ENCODE results near the gene EBLN1. TPM values are rescaled to one million over a fixed set of nuclear protein-coding genes. Genes with fewer than 3 reads are reported as not detected.

The EBLN1 gene
- total and polyA plus RNA-seq, 9 of the 15 experiments (the other 6 are each of a cell fraction or from before 2014, with no cell fraction given), result 0.06 to 3.1 (median 0.80) TPM

DNA sequence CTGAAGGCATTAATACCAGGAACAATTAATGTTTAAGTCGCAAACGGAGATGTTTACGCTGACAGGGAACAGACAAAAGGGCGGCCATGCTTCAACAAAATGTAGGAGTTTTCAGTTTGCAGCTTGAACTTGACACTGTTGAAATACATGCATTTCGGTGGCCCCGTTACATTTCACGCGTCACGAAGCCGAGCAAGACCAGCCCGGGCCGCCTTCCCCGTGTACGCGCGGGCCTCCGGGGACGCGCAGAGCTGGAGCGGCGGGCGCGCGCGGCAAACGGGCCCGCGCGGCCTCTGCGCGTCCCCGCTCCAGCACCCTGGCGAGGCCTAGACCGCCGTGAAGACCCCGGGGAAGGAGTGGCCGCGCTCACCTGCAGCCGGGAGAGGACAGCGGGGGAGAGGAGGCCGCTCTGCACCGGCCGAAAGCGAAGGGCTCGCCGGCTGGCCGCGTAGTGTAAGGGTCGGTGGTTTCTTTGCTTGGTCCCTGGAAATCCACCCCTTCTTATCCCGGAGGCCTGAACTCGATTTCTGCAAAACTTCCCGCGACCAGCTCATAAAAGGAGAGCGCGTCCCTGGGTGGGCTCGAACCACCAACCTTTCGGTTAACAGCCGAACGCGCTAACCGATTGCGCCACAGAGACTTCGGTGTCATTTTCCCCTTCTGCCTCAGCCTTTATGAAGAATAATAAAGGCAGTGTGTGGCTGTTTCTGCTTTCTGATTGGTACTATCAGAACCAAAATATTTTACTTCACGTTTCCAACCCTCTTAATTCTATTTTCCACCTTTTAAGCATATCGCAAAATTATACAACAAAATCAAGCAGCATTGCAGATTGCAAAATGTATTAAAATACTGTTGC lies 11.4 kb upstream of the EBLN1 start (continued):
- TF ChIP-seq, protein P1, sequence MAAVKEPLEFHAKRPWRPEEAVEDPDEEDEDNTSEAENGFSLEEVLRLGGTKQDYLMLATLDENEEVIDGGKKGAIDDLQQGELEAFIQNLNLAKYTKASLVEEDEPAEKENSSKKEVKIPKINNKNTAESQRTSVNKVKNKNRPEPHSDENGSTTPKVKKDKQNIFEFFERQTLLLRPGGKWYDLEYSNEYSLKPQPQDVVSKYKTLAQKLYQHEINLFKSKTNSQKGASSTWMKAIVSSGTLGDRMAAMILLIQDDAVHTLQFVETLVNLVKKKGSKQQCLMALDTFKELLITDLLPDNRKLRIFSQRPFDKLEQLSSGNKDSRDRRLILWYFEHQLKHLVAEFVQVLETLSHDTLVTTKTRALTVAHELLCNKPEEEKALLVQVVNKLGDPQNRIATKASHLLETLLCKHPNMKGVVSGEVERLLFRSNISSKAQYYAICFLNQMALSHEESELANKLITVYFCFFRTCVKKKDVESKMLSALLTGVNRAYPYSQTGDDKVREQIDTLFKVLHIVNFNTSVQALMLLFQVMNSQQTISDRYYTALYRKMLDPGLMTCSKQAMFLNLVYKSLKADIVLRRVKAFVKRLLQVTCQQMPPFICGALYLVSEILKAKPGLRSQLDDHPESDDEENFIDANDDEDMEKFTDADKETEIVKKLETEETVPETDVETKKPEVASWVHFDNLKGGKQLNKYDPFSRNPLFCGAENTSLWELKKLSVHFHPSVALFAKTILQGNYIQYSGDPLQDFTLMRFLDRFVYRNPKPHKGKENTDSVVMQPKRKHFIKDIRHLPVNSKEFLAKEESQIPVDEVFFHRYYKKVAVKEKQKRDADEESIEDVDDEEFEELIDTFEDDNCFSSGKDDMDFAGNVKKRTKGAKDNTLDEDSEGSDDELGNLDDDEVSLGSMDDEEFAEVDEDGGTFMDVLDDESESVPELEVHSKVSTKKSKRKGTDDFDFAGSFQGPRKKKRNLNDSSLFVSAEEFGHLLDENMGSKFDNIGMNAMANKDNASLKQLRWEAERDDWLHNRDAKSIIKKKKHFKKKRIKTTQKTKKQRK (IDR thresholded peaks at IDR 0.05; ENCODE audit: borderline replicate concordance, low read depth, low read length), result no peak
- TF ChIP-seq, protein P2, sequence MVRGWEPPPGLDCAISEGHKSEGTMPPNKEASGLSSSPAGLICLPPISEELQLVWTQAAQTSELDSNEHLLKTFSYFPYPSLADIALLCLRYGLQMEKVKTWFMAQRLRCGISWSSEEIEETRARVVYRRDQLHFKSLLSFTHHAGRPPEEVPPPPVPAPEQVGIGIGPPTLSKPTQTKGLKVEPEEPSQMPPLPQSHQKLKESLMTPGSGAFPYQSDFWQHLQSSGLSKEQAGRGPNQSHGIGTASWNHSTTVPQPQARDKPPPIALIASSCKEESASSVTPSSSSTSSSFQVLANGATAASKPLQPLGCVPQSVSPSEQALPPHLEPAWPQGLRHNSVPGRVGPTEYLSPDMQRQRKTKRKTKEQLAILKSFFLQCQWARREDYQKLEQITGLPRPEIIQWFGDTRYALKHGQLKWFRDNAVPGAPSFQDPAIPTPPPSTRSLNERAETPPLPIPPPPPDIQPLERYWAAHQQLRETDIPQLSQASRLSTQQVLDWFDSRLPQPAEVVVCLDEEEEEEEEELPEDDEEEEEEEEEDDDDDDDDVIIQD (CRISPR knock-in tag; IDR thresholded peaks at IDR 0.05), result no peak
- TF ChIP-seq SAFB (IDR thresholded peaks at IDR 0.05; ENCODE audit: borderline replicate concordance, low read depth, low read length) (0 out of 2 replicates have a peak, but pooled peaks have one; percentile 51), CC2D1A (IDR thresholded peaks at IDR 0.05) (peak; percentile 27; the same call in 1 of the 2 replicates), CSDE1 (IDR thresholded peaks at IDR 0.05) (peak in 1 of 2 experiments; percentile 93; a peak in 2 of 4 replicates), PCBP2 (IDR thresholded peaks at IDR 0.05; ENCODE audit: low read depth, low read length, poor library complexity, severe bottlenecking) (no peak), YBX1 (IDR thresholded peaks at IDR 0.05) (no peak)
- TF ChIP-seq, protein P3, sequence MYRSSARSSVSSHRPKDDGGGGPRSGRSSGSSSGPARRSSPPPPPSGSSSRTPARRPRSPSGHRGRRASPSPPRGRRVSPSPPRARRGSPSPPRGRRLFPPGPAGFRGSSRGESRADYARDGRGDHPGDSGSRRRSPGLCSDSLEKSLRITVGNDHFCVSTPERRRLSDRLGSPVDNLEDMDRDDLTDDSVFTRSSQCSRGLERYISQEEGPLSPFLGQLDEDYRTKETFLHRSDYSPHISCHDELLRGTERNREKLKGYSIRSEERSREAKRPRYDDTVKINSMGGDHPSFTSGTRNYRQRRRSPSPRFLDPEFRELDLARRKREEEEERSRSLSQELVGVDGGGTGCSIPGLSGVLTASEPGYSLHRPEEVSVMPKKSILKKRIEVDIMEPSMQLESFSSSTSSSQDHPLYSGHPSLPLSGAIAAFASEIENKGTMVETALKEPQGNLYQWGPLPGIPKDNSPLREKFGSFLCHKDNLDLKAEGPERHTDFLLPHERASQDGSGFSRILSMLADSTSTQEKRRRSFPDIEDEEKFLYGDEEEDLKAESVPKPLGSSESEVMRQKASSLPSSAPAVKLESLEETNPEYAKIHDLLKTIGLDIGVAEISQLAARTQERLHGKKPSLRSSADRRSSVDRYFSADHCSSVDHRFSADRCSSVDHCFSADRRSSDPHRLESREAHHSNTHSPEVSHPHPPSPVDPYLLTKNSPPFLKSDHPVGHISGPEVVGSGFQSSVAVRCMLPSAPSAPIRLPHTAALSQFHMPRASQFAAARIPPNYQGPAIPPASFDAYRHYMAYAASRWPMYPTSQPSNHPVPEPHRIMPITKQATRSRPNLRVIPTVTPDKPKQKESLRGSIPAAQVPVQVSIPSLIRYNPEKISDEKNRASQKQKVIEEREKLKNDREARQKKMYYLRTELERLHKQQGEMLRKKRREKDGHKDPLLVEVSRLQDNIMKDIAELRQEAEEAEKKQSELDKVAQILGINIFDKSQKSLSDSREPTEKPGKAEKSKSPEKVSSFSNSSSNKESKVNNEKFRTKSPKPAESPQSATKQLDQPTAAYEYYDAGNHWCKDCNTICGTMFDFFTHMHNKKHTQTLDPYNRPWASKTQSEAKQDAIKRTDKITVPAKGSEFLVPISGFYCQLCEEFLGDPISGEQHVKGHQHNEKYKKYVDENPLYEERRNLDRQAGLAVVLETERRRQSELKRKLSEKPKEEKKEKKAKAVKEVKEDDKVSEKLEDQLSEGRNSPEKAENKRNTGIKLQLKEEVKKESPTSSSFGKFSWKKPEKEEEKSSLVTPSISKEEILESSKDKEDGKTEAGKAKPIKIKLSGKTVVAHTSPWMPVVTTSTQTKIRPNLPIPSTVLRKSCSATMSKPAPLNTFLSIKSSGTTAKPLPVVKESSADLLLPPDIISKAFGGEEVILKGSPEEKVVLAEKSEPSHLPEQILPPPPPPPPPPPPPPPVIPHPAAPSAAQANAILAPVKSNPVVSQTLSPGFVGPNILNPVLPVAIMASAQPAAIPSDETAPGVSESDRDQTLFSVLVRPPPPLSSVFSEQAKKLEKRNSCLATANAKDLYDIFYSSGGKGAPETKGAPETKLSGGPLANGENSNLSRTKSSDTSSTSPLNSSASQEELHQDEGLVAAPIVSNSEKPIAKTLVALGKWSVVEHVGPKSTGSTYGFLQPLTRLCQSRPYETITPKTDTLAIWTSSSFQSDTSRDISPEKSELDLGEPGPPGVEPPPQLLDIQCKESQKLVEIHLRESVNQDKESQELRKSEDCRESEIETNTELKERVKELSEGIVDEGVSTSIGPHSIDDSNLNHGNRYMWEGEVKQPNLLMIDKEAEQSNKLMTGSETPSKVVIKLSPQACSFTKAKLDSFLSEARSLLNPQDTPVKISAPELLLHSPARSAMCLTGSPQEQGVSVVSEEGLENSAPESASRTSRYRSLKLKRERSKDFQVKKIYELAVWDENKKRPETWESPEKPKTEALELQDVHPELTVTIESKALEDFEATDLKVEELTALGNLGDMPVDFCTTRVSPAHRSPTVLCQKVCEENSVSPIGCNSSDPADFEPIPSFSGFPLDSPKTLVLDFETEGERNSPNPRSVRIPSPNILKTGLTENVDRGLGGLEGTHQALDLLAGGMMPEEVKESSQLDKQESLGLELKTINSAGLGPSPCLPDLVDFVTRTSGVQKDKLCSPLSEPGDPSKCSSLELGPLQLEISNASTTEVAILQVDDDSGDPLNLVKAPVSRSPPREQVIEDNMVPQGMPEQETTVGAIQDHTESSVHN (IDR thresholded peaks at IDR 0.05; ENCODE audit: borderline replicate concordance in 1 of 2, low read depth in 1 of 2), result no peak
- TF ChIP-seq, protein P4, sequence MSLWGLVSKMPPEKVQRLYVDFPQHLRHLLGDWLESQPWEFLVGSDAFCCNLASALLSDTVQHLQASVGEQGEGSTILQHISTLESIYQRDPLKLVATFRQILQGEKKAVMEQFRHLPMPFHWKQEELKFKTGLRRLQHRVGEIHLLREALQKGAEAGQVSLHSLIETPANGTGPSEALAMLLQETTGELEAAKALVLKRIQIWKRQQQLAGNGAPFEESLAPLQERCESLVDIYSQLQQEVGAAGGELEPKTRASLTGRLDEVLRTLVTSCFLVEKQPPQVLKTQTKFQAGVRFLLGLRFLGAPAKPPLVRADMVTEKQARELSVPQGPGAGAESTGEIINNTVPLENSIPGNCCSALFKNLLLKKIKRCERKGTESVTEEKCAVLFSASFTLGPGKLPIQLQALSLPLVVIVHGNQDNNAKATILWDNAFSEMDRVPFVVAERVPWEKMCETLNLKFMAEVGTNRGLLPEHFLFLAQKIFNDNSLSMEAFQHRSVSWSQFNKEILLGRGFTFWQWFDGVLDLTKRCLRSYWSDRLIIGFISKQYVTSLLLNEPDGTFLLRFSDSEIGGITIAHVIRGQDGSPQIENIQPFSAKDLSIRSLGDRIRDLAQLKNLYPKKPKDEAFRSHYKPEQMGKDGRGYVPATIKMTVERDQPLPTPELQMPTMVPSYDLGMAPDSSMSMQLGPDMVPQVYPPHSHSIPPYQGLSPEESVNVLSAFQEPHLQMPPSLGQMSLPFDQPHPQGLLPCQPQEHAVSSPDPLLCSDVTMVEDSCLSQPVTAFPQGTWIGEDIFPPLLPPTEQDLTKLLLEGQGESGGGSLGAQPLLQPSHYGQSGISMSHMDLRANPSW (CRISPR knock-in tag; IDR thresholded peaks at IDR 0.05), result 0 out of 2 replicates have a peak, but pooled peaks have one; percentile 89

Measured in K562 (cell line).